PC-3 (cell line): ENCODE measurements around the gene DGKB.

ENCODE experiments used
- CTCF ChIP-seq: fragments of 300-600 bp; sonication (generic); conservative IDR thresholded peaks from 2 replicates; pipeline ENCODE4 v1.5.1; 2017; ENCODE audit warnings: antibody characterized with exemption, low read depth, mild to moderate bottlenecking, low read length
- EZH2 ChIP-seq: fragments of 300-600 bp; sonication (generic); IDR thresholded peaks from one replicate; pipeline ENCODE4 v1.6.1; 2017; ENCODE audit warnings: antibody characterized with exemption, mild to moderate bottlenecking, low read length; ENCODE audit not compliant: unreplicated experiment
- EZH2phosphoT487 ChIP-seq: fragments of 300-600 bp; sonication (generic); IDR thresholded peaks from 2 replicates; pipeline ENCODE4 v1.6.1; 2018; ENCODE audit warnings: mild to moderate bottlenecking, antibody characterized with exemption, low read length, borderline replicate concordance

- TF ChIP-seq CTCF (no peak), EZH2 (no peak), EZH2phosphoT487 (no peak)
Observed at GRCh38 chr7:14752301-14752700, 150.2 kb downstream of the DGKB start.
